Activated T-helper 1 cell treated with anti-CD3 and anti-CD28 coated beads, Interleukin-2, amount 50 U/mL, for 16 hours (primary cell): ENCODE results near the gene KLC1.
"Not testable (repeated sequence)": the region's sequence is repeated elsewhere in the genome, so short reads cannot be mapped to it uniquely, and the experiment has no call there.

Experiments used
- DNase-seq, 2 donors: peaks; one replicate each; pipeline ENCODE4 v3.0.0-alpha.2; 2020; ENCODE audit warnings: low read depth in 1 of 2, low spot score in 1 of 2

KLC1 gene

GRCh38 chr14:103625356-103626095, 3.5 kb upstream of the KLC1 start:
- peak in 1 of 2 donors; percentile 9 for DNase-seq

- DNase-seq, result no peak
These were observed 2.7 kb upstream of the KLC1 start for GRCh38 chr14:103626146-103626850.

GRCh38 chr14:103627073-103628025, 1.7 kb upstream of the KLC1 start:
- DNase-seq, result no peak

GRCh38 chr14:103628221-103628683, 759 bp upstream of the KLC1 start:
- DNase-seq, result no peak

GRCh38 chr14:103629503-103630121, 601 bp downstream of the KLC1 start:
- DNase-seq, result peak in 1 of 2 donors; percentile 16

- DNase-seq, result no peak
These were observed 1.5 kb downstream of the KLC1 start for GRCh38 chr14:103630364-103631108.

GRCh38 chr14:103633391-103633790, 4.4 kb downstream of the KLC1 start:
- no peak for DNase-seq

- DNase-seq, result no peak
These were observed 5.1 kb downstream of the KLC1 start for GRCh38 chr14:103634156-103634555.

GRCh38 chr14:103638594-103638993, 9.6 kb downstream of the KLC1 start:
- no peak for DNase-seq

- no peak for DNase-seq
These were observed 12.2 kb downstream of the KLC1 start for GRCh38 chr14:103641161-103641560.

- no peak for DNase-seq
These were observed 17.2 kb downstream of the KLC1 start for GRCh38 chr14:103646189-103646588.

- DNase-seq, result no peak
These were observed 20.0 kb downstream of the KLC1 start for GRCh38 chr14:103649001-103649400.

- no peak for DNase-seq
These were observed 21.2 kb downstream of the KLC1 start for GRCh38 chr14:103650213-103650612.

- DNase-seq, result no peak
These were observed 22.6 kb downstream of the KLC1 start for GRCh38 chr14:103651585-103651984.

GRCh38 chr14:103652806-103653205, 23.8 kb downstream of the KLC1 start:
- DNase-seq, result no peak

- DNase-seq, result not testable (repeated sequence)
These were observed 24.3 kb downstream of the KLC1 start for GRCh38 chr14:103653336-103653735.

GRCh38 chr14:103653805-103654204, 24.8 kb downstream of the KLC1 start:
- DNase-seq, result no peak

GRCh38 chr14:103654619-103655018, 25.6 kb downstream of the KLC1 start:
- no peak for DNase-seq

- DNase-seq, result no peak
These were observed 27.2 kb downstream of the KLC1 start for GRCh38 chr14:103656031-103656755.

- no peak for DNase-seq
These were observed 27.7 kb downstream of the KLC1 start for GRCh38 chr14:103656756-103657133.
